Retina (tissue), 1 donor: ENCODE data around the gene ZKSCAN1.
"Not testable (repeated sequence)": the region's sequence is repeated elsewhere in the genome, so short reads cannot be mapped to it uniquely, and the experiment has no call there.

ENCODE experiments used
- DNase-seq: peaks from one replicate; pipeline ENCODE4 v3.0.0-alpha.2; 2016

Gene ZKSCAN1

DNA sequence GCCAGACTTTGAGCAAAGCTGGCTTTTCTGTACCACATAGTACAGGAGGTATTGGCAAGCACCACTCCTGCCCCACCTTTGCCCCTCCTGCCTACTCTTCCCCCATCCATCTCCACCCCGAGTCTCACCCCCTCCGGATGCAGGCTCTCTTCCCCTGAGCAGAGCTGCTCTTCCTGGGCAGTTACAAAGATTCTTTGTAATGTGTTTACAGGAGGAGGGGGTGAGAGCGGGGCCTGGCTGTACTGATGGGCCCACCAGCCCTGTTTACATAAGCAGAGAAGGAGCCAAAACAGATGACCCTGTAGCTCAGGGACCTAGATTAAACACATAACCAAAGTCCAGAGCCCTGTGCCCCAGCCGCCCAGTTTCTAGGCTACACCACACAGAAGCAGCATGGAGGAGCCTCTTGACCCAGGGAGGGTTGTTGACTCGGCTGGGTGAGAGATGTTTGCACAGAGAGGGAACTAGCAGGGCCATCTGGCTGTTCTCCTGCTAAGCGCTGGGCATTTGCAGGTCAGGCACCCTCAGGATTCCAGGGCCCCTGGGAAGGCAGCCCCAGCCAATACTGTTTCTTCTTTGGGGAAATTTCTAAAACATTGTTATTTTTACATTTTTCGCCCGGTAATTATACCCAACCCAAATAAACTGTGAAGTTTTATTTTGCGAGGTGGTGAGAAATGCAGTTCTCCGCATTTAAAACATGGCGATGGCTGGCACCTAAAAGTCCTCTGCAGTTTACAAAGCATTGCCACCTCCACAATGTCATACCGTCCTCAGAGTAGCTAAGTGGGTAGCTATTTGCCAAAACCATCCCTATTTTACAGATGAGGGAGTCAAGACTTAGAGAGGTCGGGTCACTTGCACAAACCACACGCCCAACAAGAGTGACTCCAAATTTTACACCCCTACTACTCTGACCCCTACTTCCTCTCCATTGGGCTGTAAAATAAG, 11.4 kb upstream of the ZKSCAN1 start:
- DNase-seq: no peak

DNA sequence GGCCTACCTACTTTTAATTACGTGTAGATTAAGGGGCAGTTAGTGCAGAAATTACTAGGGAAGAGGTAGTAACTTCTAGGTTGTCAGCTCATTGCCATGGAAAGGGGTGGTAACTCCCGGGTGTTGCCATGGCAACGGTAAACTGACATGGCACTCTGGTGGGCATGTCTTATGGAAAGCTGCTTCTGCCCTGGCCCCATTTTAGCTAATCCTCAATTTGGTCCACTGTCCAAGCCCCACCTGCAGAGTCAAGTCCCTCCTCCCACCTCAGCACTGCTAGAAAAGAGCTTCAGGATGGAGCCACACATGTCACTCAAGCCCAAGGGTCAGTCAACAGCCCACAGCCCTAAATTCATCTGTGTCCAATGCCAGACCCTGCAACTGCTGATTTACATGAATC, 7.5 kb upstream of the ZKSCAN1 start:
- no peak for DNase-seq

DNA sequence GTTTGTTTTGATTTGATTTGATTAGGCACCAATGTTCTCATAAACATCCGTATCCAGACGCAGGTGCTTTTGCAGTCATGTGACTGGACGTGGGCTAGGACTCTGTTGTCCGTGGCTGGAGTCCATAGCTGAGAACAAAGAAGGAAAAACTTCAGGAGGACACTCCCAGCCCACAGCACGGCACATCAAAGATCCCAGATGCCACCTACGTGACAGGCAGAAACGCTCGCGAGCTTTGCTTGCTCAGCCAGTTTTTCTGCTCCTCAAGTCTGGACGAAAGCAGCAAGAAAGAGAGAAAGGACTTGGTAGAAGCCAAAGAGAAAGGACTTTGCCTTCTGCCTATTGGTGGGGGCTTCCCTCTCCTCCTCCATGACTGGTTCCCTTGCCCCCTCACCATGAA, 6.9 kb upstream of the ZKSCAN1 start:
- DNase-seq: no peak

DNA sequence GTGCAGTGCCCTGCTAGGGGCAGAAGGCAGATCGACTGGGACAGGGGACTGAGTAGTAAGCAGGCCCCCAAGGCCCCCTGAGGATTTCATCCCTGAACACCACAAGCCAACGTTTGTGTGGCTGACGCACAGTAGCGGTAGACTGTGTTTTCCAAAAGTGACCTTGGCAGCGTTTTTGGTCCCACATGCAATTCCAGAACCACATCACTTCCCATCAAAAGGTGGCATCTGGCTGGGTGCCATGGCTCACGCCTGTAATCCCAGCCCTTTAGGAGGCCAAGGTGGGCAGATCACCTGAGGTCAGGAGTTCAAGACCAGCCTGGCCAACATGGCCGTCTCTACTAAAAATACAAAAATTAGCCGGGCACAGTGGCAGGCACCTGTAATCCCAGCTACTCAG, 5.4 kb upstream of the ZKSCAN1 start:
- DNase-seq: not testable (repeated sequence)

- no peak for DNase-seq
These were observed 4.5 kb upstream of the ZKSCAN1 start for GRCh38 chr7:100010901-100011300.

GRCh38 chr7:100011516-100011915, 3.9 kb upstream of the ZKSCAN1 start:
- no peak for DNase-seq

- DNase-seq: not testable (repeated sequence)
These were observed 2.7 kb upstream of the ZKSCAN1 start for GRCh38 chr7:100012385-100013327.

GRCh38 chr7:100013328-100013676, 2.1 kb upstream of the ZKSCAN1 start:
- DNase-seq: no peak

DNA sequence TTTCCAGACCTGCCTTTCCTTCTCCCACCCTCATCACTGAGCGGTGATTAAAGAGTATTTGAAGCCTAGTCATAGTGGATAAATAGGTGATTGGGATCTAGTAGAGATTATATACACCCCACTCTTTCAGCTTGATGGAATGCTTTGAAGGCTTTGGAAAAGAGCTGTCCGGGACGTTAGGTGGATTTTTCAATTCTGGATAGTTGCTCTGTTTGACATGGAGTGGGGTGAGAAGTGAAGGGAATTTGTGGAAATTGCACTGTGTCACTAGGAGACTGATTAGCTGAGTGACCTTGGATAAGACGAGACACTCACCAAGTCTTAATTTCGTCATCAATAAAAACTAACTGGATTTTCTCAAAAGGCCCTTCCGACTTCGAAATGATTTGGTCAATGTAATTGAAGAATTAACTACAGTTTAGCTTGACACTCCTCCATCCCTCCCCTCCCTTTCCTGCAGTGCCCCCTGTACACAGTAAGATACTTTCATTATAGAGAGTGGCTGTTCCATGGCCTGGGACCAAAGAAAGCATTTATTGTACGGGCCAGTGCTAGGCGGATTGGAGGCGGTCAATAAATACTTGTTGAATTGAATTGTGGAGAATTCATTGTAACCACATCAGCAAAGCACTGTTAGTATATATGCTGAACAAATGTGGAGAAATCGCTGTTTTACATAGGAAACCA, 962 bp downstream of the ZKSCAN1 start:
- no peak for DNase-seq

DNA sequence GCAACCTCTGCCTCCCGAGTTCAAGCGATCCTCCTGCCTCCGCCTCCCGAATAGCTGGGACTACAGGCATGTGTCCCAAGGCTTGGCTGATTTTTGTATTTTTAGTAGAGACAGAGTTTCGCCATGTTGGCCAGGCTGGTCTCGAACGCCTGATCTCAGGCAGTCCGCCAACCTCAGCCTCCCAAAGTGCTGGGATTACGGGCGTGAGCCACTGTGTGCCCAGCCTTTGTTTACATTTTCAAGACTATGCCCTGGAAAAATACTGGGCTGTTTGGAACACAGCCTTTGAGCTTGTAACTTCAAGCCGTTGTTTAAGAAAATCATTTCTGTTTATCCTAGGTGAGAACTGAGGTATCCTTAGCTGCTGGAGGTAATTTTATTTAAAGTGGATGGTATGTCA, 1.9 kb downstream of the ZKSCAN1 start:
- no peak for DNase-seq

- DNase-seq: no peak
These were observed 2.5 kb downstream of the ZKSCAN1 start for GRCh38 chr7:100017875-100018274.

- no peak for DNase-seq
These were observed 4.5 kb downstream of the ZKSCAN1 start for GRCh38 chr7:100019908-100020307.

DNA sequence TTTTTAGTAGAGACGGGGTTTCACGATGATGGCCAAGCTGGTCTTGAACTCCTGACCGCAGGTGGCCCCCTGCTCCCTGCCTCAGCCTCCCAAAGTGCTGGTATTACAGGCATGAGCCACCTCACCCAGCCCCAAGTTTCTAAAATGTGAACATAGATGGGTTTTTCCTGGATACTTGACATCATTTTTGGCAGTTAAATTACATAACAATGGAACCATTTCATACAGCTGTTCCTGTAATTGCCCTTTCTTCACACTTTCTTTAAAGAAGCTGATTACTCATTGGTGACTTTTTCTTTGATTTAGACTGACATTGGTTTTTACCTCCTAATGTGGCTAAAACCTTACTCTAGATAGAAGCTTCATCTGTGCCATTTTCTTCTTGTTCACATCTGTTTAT, 5.9 kb downstream of the ZKSCAN1 start:
- DNase-seq: no peak

GRCh38 chr7:100022621-100023020, 7.2 kb downstream of the ZKSCAN1 start:
- no peak for DNase-seq

DNA sequence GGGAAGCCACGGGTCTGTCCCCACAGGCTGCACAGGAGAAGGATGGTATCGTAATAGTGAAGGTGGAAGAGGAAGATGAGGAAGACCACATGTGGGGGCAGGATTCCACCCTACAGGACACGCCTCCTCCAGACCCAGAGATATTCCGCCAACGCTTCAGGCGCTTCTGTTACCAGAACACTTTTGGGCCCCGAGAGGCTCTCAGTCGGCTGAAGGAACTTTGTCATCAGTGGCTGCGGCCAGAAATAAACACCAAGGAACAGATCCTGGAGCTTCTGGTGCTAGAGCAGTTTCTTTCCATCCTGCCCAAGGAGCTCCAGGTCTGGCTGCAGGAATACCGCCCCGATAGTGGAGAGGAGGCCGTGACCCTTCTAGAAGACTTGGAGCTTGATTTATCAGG, 8.1 kb downstream of the ZKSCAN1 start:
- no peak for DNase-seq

DNA sequence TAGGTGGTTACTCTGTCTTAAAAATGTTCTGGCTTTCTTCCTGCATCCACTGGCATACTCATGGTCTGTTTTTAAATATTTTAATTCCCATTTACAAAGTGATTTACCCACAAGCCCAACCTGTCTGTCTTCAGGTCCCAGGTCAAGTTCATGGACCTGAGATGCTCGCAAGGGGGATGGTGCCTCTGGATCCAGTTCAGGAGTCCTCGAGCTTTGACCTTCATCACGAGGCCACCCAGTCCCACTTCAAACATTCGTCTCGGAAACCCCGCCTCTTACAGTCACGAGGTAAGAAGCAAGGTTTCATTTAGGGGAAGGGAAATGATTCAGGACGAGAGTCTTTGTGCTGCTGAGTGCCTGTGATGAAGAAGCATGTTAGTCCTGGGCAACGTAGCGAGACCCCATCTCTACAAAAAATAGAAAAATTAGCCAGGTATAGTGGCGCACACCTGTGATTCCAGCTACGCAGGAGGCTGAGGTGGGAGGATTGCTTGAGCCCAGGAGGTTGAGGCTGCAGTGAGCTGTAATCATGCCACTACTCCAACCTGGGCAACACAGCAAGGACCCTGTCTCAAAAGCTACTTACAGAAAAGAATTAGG, 8.7 kb downstream of the ZKSCAN1 start:
- no peak for DNase-seq

- no peak for DNase-seq
These were observed 11.8 kb downstream of the ZKSCAN1 start for GRCh38 chr7:100027197-100027596.

DNA sequence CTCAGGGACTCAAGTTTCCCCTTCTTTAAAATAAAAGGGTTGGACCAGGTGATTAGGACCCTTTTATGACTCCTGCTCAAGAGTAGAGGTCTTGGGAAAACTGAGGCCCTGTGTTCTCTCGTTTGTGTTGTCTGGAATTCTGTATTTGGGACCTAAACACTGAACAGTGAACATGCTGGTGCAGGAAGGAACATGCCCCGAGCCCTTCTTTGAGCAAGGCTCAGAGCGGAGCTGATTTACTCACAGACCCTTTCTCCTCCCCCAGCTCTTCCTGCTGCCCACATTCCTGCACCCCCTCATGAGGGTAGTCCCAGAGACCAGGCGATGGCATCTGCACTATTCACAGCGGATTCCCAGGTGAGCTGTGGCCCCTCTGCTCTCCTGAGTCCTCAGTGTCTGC, 14.2 kb downstream of the ZKSCAN1 start:
- DNase-seq: no peak

- no peak for DNase-seq
These were observed 18.1 kb downstream of the ZKSCAN1 start for GRCh38 chr7:100033526-100033925.

- DNase-seq: no peak
These were observed 19.6 kb downstream of the ZKSCAN1 start for GRCh38 chr7:100034871-100035510.

GRCh38 chr7:100035876-100036275, 20.5 kb downstream of the ZKSCAN1 start:
- no peak for DNase-seq

DNA sequence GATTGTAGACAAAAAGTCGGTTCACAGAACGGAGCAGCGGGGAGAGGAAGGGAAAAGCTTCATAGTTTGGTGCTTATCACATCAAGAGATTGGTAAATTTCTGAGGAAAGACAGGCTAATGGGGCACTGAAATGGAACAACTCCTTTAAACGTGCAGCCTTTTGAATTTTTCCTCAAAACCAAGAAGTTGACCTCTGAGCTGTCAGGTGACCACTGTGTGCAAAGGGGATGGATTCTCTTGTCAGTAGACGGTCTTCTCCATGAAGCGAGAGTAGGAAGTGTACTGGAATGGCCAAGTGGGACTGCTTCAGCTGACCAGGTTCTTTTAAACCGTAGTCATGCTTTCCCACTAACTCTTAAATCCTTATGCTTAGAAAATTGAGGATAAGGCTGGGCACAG, 22.9 kb downstream of the ZKSCAN1 start:
- DNase-seq: no peak
